Fibroblast of mammary gland (primary cell): ENCODE results near the gene KCND1.

Source experiments
- DNase-seq: peaks from one replicate; pipeline ENCODE4 v3.0.0-alpha.2; 2010; ENCODE audit warnings: low read depth
- H3K4me3 ChIP-seq: 2 replicates; pipeline ENCODE4 v1.5.1; 2011; ENCODE audit warnings: low read depth, mild to moderate bottlenecking, low read length, moderate library complexity; ENCODE audit not compliant: control insufficient read depth
- TF ChIP-seq, protein P1 (sequence below): conservative IDR thresholded peaks from 2 replicates; pipeline ENCODE4 v1.5.1; 2011; ENCODE audit warnings: low read depth, low read length, inconsistent platforms; ENCODE audit not compliant: control insufficient read depth, insufficient read depth

KCND1 gene

DNA sequence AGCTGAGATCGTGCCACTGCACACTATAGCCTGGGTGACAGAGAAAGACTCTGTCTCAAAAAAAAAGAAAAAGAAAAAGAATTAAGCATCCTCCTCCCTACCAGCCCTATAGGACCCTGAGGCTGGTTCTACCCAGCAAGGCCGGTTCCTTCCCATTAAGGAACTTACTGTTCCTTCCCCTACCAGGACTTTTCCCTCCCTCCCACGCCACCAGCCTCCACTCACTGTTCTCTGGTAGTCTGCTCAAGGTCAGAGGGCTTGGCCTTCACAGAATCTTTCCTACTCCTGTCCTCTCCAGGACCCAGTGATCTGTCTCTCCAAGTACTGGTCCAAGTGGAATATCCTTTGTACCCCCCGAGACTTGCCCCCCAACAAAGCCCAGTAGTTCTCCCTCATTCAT is 29.0 kb upstream of the KCND1 start:
- no peak overlapping the region for H3K4me3 ChIP-seq
- DNase-seq, result no peak
- TF ChIP-seq, protein P1, sequence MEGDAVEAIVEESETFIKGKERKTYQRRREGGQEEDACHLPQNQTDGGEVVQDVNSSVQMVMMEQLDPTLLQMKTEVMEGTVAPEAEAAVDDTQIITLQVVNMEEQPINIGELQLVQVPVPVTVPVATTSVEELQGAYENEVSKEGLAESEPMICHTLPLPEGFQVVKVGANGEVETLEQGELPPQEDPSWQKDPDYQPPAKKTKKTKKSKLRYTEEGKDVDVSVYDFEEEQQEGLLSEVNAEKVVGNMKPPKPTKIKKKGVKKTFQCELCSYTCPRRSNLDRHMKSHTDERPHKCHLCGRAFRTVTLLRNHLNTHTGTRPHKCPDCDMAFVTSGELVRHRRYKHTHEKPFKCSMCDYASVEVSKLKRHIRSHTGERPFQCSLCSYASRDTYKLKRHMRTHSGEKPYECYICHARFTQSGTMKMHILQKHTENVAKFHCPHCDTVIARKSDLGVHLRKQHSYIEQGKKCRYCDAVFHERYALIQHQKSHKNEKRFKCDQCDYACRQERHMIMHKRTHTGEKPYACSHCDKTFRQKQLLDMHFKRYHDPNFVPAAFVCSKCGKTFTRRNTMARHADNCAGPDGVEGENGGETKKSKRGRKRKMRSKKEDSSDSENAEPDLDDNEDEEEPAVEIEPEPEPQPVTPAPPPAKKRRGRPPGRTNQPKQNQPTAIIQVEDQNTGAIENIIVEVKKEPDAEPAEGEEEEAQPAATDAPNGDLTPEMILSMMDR, result no peak

DNA sequence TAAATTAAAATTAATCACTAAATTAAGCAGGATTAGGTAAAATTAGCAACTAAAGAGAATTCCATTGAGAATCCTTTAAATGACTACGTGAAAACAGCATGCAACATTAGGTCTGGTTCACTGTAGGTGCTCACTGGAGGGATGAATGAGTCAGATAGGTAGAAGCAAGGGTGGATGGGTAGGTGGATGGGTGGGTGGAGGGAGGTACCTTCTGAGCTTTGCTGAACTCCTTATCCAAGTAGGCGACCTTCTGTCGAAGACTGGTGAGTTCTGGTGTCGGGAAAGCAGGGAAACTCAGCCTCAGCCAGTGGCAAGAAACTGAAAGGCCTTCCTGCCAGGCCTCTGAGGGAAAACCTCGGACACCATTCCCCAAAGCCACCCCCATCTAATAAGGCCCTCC is 27.4 kb upstream of the KCND1 start:
- DNase-seq, result no peak
- TF ChIP-seq, protein P1, result no peak
- no peak overlapping the region for H3K4me3 ChIP-seq

DNA sequence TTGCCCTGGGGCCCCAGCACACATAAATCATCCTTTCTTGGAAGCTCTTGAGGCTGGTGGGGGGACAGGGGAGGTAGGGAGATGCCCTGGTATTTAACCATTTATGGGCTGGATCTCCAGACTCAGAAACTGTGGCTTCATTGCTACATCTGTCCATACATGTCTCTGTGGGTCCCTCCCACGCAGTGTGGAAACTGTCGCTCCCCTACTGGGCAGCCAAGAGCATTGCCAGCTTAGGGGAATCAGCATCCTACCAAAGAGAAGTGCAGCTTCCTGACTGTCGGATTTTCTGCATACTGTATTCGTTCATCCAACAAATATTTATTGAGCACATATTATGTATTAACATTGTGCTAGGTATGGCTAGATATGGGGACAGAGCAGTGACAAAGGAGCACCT is 26.7 kb upstream of the KCND1 start:
- TF ChIP-seq, protein P1, result no peak
- no peak for DNase-seq
- no peak overlapping the region for H3K4me3 ChIP-seq

DNA sequence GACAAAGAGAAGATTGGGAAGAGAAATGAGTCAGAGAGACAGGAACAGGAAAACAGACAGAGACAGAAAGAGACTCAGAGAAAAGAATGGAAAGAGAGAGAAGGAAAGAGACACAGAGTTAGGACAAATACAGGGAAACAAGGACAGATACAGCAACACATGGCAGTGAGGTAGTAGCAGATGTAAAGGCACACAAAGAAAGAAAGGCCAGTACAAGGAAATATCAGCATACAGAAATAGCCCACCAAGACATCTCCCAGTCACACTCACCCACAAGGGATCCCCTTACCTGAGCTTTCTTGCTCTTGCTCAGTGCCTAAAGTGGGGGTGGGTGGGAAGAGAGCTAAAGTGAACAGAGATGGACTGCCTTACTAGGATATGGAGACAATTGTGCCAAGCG is 26.2 kb upstream of the KCND1 start:
- no peak overlapping the region for H3K4me3 ChIP-seq
- no peak for DNase-seq
- TF ChIP-seq, protein P1, result no peak

DNA sequence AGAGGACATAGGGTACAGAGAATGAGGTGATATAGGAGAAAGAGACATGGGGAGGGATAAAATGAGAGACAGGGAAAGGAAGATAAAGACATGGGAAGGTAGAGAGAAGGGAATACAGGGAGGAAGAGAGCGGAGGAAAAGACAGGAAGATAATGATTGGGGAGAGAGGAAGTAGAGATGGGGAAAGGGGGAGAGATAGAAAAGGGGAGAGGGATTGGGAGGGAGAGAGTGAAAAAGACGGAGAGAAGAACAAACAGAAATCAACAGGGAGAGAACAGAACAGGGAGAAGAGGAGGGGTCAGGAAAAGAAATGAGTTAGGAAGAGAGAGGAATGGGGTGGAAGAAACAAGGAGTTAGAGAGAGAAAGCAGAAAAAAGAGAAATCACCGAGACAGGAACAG is 25.8 kb upstream of the KCND1 start:
- H3K4me3 ChIP-seq, result no peak overlapping the region
- TF ChIP-seq, protein P1, result no peak
- DNase-seq, result no peak

DNA sequence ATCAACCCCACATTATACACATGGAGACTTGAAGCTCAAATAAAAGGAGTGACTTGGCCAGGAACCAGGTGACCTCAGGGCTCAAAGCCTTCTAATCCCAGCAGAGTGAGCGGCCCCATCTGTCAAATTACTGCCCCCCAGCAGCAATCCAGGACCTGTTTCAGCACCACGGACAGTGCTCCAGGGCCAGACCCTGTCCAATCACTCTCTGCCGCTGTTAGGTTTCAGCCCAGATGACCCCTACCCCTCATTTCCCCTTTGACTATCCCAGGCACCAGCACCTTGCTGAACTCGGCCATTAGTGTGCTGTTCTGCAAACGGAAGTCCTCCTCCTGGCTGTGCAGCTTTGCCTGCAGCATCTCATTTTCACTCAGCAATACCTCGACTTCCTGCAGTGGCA is 25.3 kb upstream of the KCND1 start:
- no peak overlapping the region for H3K4me3 ChIP-seq
- TF ChIP-seq, protein P1, result no peak
- no peak for DNase-seq

DNA sequence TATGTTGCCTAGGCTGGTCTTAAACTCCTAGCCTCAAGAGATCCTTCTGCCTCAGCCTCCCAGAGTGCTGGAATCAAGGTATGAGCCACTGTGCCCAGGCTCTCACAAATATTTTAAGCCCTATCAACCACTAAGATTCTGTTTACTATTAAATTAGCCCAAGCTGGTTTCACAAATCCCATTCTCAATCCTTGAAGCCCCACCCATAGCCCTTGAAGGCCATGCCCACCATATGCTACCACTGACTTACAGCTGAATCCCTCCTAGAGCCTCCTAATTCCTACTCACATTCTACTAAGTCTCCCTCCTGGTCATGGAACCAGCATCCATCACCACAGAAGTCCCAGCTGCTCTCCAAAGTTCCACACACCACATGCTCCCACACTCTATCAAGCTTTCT is 20.7 kb upstream of the KCND1 start:
- no peak for DNase-seq
- TF ChIP-seq, protein P1, result no peak
- H3K4me3 ChIP-seq, result no peak overlapping the region
